Epidermal melanocyte (primary cell): Measurements from ENCODE around the gene HEBP1.

Experiments used
- DNase-seq: peaks from one replicate; pipeline ENCODE4 v3.0.0; 2011; ENCODE audit warnings: low spot score; ENCODE audit not compliant: insufficient read length

HEBP1 gene

DNA sequence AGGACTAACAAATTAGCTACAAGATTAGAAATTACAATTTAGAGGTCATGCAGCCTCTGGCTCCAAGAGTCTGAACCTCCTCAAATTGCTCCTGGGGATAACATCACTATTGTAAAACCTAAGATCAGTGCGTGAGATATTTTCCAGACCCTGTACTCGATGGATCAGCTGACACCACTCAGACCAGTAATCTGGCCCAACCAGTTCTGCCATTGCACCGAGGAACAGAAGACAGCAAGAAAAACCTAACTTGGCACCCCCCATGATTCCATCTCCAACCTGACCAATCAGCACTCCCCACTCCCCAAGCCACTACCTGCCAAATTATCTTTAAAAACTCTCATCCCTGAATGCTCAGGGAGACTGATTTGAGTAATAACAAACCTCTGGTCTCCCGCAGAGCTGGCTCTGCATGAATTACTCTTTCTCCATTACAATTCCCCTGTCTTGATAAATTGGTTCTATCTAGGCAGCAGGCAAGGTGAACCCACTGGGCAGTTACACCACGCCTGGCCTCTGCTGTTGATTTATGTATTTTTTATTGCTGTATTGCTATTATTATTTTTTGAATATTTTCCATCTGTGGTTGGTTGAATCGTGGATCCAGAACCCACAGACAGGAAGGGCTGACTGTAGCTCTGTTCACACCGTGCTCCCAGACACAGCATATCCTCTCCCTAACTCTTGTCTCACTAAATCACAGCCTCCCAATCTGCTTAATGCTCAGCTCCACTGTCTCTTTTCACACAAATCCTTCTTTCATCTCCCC is 9.2 kb downstream of the HEBP1 start:
- no peak for DNase-seq

DNA sequence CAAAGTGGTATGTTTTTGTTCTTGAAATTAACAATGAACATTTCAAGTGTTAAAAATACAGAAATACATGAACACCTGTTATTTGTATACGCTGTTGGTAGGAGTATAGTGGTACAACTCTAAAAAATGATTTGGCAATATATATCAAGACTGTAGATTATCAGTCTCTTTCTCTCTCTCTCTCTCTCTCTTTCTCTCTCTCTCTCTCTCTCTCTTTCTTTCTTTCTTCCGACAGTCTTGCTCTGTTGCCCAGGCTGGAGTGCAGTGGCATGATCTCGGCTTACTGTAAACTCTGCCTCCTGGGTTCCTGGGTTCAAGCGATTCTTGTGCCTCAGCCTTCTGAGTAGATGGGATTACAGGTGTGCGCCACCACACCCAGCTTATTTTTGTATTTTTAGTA is 12.6 kb downstream of the HEBP1 start:
- DNase-seq: no peak

DNA sequence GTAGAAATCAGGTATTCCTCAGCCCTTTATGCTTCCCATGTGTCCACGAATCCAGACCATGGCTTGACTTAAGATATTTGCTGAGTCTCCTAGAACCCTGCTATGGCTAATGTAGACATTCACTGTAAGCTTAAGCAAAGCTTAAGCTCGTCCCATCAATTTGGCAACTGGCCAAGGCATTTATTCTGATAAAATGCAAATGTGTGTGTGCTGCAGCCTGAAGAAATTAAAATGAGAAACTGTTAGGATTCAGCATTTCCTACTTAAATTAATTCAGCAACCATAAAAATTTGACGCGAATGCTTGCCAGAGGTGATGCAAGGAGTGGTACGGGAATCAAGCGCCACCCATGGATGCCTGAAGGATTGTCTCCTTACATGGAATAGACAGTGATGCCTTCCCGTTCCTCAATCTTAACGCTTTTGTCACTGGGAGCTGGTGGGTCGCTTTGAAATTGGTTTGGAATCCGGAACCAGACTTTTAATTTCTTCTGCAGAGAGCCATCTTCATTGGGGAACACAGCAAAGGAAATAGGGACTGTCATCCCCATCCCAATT is 13.2 kb downstream of the HEBP1 start:
- no peak for DNase-seq

DNA sequence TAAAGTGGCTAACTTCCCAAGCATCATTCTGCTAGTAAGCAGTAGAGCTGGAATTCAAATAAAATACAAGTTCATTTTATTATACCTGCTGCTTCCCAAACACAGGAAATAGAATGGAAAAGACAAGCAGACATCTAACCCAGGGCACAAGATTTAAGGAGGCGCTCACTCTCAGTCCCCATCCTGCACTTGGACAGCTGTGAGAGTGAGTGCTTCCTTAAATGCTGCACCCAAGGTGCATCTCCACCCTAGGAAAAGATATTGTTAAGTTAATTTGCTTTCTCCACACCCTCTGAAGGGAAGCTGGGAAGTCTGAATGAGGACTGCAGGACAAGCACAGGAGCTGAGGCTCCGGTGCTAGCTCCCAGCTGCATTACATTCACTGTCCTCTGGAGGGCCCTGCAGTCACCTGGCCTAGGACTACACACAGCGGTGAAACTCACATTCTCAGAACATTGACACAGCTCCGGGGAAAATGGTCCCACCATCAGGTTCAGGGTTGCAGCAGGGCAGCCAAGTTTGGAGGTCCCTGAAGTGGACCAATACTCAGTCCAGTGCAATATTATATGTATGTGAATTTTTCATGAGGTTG is 14.2 kb downstream of the HEBP1 start:
- no peak for DNase-seq

DNA sequence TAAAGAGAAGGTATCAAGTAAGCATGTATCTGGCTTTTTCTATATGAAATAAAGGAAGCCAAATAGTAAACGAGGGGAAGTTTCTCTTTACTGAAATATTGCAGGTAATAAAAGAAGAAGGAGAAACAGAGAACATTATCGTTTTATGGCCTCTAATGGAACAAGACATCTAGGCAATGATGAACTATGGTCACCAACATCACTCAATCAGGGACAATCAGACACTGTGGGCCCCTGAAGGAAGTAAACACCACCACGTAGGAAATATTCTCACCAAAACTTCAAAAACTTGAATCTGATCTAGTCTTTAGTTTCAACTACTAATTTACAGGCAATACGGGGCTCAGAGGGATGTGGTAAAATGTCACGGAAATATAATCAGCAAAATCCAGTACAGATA is 15.9 kb downstream of the HEBP1 start:
- DNase-seq: no peak

DNA sequence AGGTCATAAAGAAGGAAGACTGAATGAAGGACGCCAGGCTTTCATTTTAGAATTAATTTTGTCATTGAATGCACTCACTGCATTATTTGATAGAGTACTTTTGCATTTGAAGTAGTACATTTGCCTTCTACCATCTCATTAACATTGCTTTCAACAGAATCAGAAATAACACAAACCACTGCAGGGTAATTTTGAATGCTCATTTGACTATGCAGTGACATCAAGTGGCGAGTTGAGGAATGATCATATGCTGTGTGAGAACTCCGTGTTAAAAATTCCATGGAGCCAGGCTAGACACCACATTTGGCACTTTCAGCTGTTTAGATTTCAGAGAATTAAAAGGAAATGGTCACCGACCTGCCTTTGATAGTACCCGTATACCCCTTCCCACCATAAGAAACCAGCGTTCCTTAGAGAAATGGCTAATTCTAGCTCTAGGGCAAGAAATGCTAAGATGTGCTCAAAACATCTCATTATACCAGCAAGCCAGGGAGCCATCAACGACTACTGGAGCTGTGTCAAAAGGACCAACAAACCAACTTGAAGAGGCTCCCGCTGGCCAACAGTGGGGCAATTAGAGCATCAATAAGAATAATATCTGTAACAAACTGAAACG is 16.5 kb downstream of the HEBP1 start:
- peak; percentile 54 for DNase-seq

DNA sequence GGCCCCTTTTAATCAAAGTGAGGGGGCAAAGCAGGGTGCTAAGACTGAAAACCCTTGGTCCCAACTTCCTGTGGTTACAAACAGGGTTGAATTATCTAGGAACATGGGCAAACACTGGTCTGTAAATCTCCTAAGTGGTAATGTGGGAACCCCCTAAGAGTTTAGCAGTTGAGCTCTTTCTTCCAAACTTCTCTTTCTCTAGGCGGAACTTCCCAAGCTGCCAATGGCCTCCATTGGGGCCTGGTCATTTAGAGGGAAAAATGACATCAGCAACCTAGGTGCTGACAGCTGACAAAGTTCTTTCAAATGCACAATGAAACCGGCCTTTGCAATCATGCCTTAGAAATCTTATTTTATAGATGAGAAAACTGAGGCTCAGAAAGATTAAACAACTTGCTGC is 17.7 kb downstream of the HEBP1 start:
- DNase-seq: no peak

DNA sequence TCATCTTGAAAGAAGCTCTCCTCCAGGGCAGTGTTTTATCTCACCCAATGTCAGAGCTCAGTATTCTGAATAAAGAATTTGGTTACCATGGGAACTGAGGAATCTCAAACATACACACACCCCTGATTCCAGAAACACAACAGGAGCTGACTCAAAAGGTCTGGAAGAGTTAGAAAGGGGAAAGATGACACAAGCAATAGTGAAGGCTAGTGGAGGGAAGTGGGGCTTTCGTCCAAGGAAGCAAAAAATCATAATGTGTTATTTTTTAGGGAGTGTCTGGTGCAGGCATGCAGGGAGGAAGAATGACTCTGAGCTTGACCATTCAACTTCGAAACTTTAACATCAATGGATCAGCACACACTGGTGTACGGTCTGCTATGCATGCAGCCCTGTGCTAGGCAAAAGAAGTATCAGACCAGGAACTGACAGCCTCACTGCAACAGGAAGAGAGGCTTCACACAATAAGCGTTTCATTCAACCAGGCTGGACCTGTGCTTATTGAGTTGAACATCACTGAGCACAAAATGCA is 20.3 kb downstream of the HEBP1 start:
- no peak for DNase-seq

DNA sequence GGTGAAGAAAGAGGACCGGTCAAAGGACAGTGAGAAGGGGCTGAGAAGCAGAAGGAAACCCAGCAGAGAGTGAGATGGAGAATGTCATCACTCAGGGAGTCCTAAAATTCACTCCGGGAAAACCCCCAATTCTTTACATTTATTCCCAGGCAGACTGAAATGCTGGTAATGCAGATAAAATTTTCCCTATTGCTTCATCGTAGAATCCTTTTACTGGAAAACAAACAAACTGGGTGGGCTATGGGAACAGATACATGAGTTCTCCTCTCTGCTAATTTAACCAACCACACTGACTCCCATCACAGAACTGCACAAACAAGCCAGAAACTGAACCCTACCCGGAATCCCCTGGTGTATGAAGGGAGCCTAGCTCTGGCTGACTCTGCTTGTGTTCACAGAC is 20.9 kb downstream of the HEBP1 start:
- no peak for DNase-seq

DNA sequence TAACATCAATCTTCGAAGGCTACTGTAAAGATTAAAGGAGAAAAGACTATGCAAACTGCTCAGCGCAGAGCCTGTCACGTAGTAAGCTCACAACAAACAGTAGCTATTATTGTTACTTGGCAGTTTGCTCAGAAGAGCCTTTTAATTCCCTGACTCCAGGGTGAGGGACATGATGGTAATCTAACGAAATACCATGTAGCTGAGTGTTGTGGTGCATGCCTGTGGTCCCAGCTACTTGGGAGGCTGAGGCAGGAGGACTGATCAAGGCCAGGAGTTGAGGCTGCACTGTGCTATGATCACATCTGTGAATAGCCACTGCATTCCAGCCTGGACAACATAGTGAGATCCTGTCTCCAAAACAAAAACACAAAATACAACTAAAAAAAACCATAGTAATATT is 22.8 kb downstream of the HEBP1 start:
- no peak for DNase-seq

DNA sequence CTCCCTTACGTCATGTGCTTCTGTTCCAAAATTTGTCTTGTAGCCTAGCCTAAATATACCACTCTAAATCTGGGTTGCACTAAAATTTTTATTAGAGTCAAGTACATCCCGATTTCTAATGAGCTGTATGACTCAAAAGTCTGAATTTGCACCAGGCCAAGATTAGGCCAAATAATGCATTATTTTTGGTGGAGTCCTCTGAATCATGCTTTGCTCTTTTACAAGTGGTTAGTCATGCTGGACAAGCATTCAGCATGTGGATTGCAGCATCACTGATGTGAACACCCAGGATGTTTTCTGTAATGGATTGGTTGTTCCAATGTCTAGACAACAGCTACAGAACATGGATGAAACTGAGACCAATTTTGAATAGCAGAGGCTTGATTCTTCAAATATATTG is 23.7 kb downstream of the HEBP1 start:
- peak; percentile 53 for DNase-seq

DNA sequence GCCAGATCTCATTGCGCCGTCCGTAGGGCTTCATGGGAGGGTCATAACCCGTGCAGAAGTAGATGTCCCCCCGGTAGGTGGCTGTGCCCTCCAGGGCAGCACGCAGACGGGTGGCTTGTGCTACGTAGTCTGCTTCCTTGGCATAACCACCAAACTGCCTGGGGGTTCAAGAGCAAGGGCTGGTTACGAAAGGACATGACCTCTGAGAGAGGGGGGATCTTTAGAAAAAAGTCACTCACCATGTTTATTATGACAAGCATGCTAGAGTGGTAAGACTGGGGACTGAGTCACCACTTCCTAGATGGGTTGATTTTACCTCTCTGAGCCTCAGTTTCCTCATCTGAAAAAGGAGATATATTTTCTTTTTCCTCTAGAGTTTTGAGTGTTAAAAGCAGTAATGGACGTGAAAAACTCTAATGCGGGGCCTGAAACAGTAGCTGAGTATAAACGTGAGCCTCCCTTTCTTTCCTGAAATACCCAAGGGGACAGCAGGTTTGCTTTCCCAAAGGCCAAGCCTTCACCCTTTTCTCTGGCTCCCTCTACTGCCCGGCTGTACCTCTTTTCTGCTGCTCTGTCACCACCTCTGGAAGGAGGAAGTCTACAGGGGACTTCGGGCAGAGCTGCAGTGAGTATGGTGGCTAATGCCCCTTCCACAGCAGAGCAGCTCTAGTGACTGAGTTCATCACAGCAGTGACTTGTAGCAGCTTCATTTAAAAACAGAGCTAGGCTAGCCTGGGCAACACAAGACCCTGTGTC is 24.6 kb downstream of the HEBP1 start:
- DNase-seq: no peak

DNA sequence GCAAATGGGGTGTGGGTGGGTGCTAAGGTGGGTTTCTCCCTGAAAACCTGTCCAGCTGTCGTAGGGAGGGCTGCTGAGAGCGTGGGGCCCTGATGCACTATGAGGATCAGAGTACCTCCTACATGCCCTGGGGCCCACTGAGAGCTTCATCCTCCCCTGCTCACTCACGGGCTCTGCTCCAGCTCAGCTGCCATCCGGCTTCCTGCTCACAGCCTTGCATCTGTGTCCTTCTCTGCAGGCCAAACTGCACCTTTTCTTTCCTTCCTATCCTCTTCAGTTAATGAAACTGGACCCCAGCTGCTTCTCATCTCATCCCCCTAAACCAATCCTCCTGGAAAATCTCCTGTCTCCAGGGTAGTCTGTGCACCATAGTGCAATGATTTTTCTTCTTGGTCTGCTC is 25.9 kb downstream of the HEBP1 start:
- no peak for DNase-seq

DNA sequence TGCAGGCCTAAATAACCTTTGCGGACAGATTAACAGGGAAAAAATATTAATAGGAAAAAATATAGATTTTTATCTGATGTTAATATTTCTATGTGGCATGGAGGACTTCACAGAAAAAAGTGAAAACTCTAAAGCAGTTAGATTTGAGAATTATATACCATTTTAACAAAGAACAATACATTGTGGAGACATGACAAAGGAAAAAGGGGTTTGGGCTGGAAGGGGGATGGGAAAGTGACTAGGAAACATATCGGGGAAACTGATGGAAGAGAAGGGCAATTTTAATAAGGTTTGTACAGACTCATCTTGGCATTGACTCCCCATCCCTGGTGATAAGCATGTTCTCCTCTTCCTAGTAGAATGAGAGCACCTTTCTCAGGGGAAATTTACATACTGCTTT is 27.0 kb downstream of the HEBP1 start:
- no peak for DNase-seq

DNA sequence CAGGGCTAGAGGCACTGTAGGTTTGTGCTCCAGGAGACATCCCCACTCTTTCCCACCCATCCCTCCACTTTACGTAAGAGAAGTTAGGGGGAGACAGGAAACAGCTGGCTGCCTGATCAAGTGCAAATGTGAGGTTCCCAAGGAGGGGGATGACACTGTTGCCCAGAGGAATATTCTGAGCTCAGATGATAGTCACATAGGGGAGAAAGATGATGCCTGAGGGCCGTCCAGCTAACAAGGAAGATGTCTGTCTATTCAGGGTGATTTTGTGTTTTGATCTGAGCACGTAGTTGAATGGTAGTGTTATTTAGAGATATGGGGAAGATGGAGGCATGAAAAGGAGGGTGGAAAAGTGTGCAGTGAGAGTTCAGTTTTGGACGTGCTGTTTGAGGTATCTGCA is 34.2 kb downstream of the HEBP1 start:
- no peak for DNase-seq

DNA sequence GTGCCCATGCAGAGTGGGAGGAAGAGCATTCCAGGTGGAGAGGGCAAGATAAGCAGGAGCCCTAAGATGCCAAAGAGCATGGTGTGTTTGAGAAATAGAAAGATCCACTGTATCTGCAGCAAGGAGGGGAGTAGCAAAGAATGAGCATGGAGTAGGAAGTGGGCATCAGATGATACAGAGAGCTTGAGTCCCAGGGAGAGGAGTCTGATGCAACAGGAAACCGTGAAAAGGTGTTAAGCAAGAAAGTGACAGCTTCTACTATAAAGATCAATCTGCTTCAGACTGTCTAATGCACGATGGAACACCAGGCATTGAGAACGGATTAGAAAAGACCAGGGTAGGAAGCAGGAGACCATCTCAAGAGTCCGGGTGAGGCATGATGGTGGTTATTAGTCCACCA is 35.8 kb downstream of the HEBP1 start:
- no peak for DNase-seq

DNA sequence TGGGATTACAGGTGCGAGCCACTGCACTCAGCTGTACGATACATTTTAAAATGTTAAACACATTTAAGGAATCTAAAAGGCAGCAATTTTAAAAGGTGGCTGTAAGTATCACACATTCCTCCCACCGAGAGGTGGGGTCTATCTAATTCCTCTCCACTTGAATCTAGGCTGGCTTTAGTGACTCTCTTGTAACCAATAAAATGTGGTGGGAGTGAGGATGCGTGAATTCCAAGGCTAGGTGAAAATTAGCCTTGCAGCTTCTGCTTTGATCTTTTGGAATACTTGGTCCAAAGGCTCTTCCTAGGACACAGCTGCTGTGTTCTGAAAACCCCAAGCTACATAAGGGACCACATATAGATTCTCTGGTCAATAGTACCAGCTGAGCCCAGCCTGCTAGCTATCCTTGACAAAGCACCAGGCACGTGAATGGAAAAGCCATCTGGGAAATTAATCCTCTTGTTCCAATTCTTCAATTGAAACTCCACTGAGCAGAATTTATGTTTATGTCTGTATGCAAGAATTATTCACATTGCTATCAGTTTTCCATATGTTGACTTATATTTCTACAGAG is 39.3 kb downstream of the HEBP1 start:
- no peak for DNase-seq

DNA sequence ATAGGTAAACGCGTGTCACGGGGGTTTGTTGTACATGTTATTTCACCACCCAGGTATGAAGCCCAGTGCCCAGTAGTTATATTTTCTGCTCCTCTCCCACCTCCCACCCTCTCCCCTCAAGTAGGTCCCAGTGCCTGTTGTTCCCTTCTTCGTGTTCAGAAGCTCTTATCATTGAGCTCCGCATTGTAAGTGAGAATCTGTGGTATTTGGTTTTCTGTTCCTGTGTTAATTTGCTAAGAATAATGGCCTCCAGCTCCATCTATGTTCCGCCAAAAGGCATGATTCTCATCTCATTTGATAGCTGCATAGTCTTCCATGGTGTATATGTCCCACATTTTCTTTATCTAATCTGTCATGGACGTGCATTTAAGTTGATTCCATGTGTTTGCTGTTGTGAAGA is 41.2 kb downstream of the HEBP1 start:
- no peak for DNase-seq

DNA sequence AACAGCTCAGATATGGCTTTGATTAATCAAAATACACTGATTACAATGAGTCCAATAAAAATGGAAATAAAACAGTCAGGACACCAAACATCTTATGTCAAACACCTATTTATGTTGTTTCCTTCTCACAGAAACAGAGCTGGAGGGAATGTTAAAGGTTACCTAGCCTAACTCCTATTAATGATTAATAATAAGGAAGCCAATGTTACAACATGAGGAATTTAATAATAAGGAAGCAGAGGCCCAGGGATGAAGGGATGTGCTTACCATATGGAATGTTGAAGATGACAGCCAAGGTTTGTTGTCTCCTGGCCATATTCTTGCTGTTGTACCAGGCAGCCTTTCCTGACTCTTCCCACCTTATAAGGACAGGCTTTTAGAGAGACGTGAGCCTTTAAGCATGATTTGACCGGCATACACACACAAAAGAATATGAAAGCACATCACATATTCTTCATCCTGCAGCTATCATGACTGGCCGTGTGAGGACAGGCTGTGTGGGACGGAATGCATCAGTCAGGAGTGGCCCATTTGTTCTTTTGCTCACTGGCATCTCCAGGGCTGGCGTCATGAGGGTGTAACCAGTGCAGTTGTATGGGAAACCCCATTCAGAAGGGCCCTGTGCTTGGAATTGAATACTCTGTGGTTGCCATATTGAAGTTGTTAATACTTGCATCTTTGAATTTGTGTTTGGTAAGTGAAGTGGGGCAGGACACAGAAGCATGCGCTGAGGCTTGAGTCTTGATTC is 45.0 kb downstream of the HEBP1 start:
- no peak for DNase-seq

DNA sequence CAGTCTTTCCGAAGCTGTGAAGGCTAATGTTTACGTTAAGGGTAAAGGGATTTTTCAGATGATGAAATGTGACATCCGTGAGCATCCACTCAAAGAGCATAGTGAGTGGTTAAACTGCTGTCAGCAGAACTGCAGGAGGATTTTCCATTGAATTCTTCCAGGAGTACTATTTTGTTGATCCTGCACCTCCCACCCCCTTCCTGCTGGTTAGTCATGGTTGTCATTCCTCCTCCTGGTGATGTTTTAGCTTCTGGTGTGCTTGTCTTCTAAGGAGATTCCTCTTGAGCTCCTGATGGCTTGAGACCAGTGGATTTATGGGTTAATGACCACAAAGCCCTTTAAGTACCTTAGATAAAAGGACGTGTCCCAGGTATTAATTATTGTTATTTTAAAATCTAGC is 45.7 kb downstream of the HEBP1 start:
- no peak for DNase-seq

DNA sequence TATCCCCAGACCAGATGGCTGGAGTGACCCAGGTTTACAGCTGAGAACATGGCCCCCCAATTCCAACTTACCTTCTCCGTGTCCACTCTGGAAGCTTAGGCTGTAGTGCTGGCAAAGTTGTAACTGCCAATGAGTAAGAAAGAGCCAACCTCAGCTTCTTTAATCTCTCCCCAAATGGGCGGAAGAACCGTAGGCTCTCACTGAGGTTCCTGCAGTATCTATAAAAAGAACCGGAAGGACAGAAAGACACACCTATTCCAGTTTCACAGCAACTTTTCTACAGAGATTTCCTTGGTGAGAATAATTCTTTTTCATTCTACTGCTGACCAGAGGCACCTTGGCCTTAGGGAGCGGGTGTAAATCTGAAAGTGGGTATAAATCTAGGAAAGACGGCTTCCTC is 48.0 kb downstream of the HEBP1 start, which contains the start of gene GPRC5D:
Gene GPRC5D (minus strand): TSS at position 135 of the 400 bp plus-strand sequence. CDS start 1,786 bp downstream, outside the sequence.
- no peak for DNase-seq
